GM18870 (cell line): ENCODE results near the gene SIGLEC10.
"Not testable (repeated sequence)": the region's sequence is repeated elsewhere in the genome, so short reads cannot be mapped to it uniquely, and the experiment has no call there.

Experiments
- ATAC-seq: cut with Tn5 transposase; IDR thresholded peaks from one replicate; pipeline ENCODE4 v1.9.1; 2021; ENCODE audit warnings: moderate library complexity; ENCODE audit not compliant: unreplicated experiment

SIGLEC10 gene, protein sequence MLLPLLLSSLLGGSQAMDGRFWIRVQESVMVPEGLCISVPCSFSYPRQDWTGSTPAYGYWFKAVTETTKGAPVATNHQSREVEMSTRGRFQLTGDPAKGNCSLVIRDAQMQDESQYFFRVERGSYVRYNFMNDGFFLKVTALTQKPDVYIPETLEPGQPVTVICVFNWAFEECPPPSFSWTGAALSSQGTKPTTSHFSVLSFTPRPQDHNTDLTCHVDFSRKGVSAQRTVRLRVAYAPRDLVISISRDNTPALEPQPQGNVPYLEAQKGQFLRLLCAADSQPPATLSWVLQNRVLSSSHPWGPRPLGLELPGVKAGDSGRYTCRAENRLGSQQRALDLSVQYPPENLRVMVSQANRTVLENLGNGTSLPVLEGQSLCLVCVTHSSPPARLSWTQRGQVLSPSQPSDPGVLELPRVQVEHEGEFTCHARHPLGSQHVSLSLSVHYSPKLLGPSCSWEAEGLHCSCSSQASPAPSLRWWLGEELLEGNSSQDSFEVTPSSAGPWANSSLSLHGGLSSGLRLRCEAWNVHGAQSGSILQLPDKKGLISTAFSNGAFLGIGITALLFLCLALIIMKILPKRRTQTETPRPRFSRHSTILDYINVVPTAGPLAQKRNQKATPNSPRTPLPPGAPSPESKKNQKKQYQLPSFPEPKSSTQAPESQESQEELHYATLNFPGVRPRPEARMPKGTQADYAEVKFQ

GRCh38 chr19:51417107-51417809, at the start of gene SIGLEC10:
TSS of gene SIGLEC10 (minus strand) at chr19:51417642. CDS start at chr19:51417581, 61 bp downstream.
- no peak for ATAC-seq

DNA sequence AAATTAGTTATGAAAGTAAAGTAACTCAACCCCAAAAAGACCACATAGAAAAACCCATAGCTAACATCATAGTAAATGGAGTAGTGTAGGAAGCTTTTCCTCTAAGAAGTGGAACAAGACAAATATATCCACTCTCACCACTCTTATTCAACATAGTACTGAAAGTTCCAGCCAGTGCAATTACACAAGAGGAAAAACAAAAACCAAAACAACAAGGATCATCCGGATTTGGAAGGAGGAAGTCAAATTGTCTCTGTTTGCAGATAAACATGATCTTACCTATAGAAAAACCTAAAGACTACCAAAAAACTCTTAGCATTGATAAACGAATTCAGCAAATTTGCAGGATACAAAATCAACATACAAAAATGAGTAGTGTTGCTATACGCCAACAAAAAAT, 49.3 kb upstream of the SIGLEC10 start:
- ATAC-seq = no peak

DNA sequence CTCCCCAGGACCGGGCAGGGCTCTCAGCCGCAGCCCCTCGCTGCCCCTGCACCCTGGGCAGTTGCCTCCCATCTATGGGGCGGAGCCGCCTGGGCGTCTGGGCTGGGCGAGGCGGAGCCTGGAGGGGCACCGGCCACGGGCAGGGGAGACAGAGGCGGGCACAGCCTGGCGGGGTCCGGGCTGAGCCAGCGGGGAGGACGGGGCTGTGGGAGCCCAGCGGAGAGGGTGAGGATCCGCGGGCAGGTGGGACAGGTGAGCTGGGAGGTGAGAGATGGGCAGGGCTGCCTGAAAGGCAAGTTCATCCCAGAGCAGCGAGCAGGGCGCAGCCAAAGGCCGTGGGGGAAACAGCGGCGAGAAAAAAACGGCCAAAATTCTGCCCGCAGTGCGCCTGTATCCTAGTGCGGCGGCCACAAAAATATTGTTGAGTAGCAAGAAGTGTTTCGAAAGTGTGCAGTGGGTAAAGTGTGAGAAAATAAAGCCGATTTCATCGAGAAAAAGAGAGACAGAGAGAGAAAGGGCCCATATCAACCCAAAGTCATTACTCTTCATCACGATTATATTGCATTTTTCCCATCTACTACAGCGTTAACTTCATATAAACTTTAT, 46.6 kb upstream of the SIGLEC10 start:
- ATAC-seq = not testable (repeated sequence)

DNA sequence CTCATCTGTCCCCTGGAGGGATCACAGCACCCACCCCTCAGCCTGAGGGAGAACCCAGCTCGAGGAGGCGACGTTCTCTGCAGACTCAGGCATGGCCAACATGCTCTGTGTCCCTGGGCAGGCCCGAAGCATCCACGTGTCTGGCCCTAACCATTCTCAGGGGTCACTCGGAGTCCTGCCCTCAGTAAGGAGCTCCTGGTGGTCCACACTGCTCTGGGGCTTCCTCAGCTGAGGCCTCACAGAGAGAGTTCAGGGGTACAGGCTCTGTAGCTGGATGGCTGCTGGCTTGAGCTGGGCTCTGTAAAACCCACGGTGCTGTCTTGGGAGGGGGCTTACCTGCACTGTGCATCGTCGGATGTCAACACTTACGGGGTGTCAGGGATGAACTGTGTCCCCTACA, 45.2 kb upstream of the SIGLEC10 start:
- no peak for ATAC-seq

DNA sequence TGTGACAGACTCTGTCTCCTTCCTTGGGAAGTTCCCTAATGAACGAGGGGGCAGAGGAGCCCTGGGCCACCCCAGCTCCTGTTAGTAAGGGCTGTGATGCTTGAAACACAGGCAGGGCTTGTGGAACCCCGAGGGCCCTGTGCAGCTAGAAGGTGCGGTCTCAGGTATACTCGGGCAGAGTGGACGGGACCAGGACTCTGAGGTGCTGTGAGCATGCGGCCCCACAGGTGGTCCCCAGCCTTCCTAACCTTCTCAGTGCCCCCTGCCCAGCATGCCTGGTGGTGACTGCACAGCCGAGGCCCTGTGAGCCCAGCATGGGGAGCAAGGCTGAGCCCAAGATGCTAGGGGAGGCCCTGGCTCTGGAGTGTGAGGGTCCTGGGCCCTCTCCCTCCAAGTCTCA, 44.8 kb upstream of the SIGLEC10 start:
- no peak for ATAC-seq

DNA sequence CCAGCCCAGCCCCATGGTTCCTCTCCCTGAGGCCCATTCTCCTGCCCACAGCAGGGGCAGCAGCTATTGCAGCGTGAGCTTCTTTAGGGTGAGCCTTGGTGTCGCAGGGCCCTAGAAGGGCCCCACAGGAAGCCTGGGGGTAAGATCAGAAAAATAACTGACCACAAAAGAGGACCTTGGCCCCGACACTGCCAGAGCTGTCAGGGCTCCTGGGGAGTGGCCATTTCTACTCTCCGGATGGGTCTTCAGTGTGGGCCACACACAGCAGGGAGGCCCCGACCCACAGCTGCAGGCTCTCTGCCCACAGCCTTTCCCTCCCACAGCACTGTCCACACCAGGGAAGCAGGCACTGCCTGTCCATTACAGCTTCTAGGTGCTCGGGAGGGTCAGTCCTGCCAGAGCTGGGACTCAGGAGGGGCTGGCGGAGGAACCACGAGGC, 44.3 kb upstream of the SIGLEC10 start:
- ATAC-seq = no peak

GRCh38 chr19:51460164-51460992, 42.9 kb upstream of the SIGLEC10 start:
- ATAC-seq = no peak

DNA sequence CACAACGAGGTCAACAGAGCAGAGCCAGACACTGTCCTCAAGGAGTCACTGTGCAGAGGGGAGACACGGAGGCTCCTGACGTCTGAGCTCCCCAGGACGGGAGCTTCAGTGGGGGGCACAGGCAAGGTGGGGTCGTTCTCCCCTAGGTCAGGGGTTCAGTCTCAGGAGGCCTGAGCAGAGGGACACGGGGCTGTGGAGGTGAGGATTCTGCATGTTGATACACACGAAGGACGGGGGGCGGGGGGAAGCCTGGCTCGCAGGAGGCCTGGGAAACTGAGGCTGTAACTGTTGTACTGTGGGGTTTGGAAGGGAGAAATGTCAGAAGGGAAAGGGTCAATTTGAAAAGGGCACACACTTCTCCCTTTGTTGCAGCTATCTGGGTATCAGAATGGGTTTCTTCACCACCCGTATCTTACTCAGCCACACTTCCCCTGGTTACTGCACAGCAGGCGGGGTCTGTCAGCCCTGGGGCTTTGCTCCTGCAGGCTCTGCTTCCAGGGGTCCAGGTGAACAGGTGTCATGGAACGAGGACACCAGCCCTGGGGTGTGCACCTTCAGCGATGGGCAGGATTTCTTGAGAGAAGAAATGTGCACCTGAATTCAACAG, 41.6 kb upstream of the SIGLEC10 start:
- no peak for ATAC-seq

GRCh38 chr19:51458051-51458645, 40.7 kb upstream of the SIGLEC10 start, which contains the start of gene SIGLEC8:
TSS of gene SIGLEC8 (minus strand) at chr19:51458454. CDS start at chr19:51458387, 67 bp downstream.
- no peak for ATAC-seq

DNA sequence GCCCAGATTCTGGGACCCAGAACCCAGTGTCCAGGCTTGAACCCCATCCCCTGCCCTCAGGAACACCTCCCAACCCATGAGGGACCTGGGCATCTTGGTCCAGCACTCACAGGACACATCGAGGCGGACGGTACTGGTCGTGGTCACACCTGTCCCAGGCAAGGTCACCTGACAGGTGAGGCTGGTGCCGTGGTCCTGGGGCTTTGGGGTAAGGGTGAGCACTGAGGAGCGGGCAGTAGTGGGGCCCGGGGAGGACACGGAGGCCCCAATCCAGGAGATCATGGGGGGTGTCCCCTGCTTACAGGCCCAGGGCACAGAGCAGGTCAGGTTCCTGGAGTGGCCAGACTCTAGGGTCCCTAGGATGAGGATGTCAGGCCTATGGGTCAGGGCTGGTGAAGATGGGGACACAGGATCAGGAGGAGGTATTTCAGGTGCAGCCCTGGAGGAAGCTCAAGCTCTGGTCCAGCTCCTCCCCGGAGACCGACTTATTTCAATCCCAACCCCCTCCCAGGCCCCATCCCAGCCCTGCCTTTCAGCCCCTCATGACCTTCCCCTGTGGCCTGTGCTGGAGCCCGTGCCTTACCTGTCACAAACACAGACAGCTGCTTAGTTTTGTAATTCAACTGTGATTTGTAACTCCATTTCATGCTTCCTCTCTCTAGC, 40.0 kb upstream of the SIGLEC10 start:
- ATAC-seq = no peak

GRCh38 chr19:51456541-51457290, 39.3 kb upstream of the SIGLEC10 start:
- no peak for ATAC-seq

DNA sequence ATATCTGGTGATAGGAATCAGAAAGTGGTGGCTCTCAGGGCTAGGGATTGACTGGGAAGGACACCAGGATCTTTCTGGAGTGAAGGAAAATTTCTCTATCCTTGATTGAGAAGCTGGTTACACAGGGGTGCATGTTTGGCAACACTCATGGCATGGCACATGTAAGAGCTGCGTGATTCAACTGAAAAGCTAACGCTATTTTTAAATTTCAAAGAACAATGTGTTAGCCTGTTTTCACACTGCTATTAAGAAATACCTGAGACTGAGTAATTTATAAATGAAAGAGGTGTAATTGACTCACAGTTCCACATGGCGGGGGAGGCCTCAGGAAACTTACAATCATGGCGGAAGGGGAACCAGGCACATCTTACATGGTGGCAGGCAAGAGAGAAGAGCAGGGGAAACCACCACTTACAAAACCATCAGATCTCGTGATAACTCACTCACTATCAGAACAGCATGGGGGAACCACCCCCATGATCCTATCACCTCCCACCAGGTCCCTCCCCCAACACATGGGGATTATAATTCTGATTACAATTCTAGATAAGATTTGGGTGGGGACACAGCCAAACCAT, 33.4 kb upstream of the SIGLEC10 start:
- ATAC-seq = no peak

DNA sequence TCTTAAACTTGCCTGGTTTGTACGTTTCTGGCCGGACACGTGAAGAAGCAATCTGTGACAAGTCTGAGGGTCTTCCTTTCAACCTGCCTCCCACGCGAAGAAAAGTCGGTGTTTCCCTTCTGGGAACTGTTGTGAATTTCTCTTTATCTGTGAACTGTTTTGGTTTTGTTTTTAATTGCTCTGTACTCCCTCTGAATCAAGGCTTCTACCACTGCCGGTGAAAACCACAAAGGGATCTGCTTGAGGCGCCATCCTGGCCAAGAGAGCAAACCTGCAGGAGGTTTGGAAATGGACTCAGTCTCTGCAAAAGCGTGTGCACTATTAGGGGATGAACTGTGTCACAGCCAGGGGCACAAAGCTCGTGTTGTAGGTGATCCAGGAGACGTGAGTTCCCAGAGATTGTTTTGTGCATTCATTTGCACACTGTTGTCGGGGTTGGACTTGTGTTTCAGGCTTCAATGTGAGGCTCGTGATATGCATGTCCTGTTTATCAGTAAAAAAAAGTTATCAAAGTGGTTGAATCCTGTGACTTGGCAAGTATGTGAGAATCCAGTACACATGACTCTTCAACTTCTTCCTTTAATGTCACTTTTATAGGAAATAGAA, 31.1 kb upstream of the SIGLEC10 start:
- ATAC-seq = no peak

DNA sequence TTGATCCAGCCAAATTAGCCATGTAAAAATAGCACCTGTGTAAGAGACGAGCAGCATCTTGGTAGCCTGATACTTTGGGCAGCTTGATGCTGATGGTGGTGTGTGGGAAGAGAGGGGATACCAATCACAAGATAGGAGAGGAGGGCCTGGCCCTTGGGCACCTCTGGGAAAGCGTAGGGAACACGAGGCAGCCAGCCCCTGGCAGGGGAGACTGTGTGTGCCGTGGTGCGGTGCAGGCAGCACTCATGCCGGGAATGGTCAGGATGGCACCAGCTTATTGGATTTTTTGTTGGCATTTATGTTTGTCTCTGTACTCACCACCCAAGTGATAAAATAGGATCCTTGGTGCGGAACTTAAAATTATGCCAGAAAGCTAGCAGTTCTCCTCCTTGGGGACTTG, 30.6 kb upstream of the SIGLEC10 start:
- no peak for ATAC-seq

- ATAC-seq = not testable (repeated sequence)
These were observed 30.1 kb upstream of the SIGLEC10 start for GRCh38 chr19:51447510-51447909.

DNA sequence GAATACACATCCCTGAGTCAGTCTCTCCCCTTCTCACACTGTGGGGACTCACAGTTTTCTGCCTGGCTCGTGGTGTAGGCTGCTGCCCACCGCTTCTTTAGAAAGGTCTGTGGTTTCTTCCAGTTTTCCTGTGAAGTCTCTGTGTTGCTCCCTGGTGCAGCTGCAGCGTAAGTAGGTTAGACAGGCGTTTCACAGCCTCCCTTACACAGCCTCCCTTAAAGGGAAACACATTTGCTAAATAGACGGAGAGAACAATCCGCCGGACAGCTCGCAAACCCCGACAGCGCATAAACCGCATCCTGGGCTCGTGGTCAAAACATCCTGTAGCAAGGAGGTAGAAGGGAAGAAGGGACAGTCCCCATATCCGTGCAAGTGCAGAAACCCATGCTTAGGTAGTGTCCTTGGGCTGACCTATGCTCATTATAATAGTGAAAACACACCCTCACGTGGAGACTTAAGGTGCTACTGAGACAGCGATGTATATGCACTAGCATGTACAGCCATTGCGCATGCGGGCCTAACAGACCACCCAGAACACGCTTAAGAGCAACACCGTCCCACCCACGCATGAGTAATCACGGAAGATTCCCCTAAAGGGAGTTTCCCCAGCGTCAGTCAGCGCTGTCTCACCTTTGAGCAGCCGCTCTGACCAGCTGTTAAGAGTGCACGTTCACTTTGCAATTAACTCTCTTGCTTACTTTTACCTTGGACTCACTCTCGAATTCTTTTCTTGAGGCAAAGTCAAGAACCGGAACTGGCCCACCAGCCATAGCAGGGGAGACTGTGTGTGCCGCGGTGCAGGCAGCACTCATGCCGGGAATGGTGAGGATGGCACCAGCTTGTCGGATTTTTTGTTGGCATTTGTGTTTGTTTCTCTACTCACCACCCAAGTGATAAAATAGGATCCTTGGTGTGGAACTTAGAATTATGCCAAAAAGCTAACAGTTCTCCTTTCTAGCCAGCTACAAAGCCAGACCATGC, 24.3 kb upstream of the SIGLEC10 start:
- ATAC-seq = peak; percentile 93
